Measurements from ENCODE around the gene LRRC43. TPM values are rescaled to one million over a fixed set of nuclear protein-coding genes. Genes with fewer than 3 reads are reported as not detected.

The LRRC43 gene
- total RNA-seq, 1 donor = 1.7 TPM

DNA sequence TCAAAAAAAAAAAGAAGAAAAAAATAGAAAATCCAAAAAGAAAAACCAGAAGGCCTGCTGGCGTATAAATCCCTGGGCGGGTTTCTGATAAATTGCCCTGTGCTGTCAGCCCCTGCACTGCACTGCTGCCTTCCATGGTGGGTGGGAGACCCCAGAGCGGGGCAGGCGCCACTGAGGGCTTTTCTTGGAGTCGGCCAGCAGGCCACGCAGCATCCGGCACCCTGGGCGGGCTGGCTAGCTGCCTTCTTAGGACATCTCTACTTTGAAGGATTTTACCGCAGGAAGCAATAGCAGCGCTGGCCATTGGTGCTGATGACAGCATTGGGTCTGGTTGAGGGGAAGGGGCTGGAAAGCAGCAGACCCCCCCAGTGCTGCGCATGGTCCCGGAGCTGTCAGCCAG is 38.0 kb upstream of the LRRC43 start:
- no peak for TF ChIP-seq CTCF (IDR thresholded peaks at IDR 0.05; ENCODE audit: insufficient read depth, low read depth, low read length)
- no peak for DNase-seq (ENCODE audit: low read depth)
- no peak overlapping the region for H3K4me3 ChIP-seq (ENCODE audit: low read depth, low read length)

- no peak for DNase-seq (ENCODE audit: low read depth)
These were observed 37.2 kb upstream of the LRRC43 start for GRCh38 chr12:122145505-122146330.

DNA sequence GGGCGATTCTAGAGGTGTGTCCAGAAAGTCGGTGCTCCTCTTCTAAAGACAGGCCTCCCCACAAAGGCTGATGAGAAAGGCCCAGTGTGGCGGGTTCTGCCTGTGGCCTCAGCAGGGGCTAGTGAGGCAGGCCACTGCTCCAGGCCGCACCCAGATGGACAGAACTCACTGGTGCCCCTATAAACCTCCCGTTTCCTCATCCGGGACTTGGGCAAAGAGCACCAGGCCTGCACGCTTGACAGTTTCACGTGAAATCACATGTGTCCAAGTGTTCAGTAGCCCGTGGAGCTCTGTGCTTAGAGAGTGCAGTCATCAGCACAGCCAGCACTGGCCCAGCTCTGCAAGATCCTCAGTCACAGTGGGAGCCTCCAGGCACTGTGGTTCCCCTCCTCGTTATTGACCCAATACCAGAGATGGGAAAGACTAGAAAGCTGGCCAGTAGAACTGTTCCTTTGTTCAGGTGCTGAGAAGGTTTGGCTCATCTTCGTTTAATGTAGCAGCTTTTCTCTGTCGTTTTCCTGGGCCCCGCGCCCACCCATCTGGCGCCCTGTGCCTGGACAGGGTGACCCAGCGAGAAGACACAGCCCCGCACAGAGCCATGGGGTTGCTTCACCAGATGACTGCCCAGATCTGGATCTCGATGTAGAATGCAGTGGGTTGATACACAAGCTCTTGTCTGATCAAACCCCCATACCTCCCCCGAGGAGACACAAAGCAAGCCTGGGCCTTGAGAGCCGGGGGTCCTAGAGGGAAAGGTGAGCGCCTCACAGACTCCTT is 35.2 kb upstream of the LRRC43 start:
- DNase-seq (ENCODE audit: low read depth) = no peak
- TF ChIP-seq CTCF (IDR thresholded peaks at IDR 0.05; ENCODE audit: insufficient read depth, low read depth, low read length) = no peak
- no peak overlapping the region for H3K4me3 ChIP-seq (ENCODE audit: low read depth, low read length)

More at GRCh38 chr12:122145505-122146330, 37.2 kb upstream of the LRRC43 start:
- no peak overlapping the region for H3K4me3 ChIP-seq (ENCODE audit: low read depth, low read length)
- TF ChIP-seq CTCF (IDR thresholded peaks at IDR 0.05; ENCODE audit: insufficient read depth, low read depth, low read length) = no peak

- H3K4me3 ChIP-seq (ENCODE audit: low read depth, low read length) = no peak overlapping the region
- no peak for TF ChIP-seq CTCF (IDR thresholded peaks at IDR 0.05; ENCODE audit: insufficient read depth, low read depth, low read length)
- no peak for DNase-seq (ENCODE audit: low read depth)
These were observed 34.3 kb upstream of the LRRC43 start for GRCh38 chr12:122148657-122149056.

DNA sequence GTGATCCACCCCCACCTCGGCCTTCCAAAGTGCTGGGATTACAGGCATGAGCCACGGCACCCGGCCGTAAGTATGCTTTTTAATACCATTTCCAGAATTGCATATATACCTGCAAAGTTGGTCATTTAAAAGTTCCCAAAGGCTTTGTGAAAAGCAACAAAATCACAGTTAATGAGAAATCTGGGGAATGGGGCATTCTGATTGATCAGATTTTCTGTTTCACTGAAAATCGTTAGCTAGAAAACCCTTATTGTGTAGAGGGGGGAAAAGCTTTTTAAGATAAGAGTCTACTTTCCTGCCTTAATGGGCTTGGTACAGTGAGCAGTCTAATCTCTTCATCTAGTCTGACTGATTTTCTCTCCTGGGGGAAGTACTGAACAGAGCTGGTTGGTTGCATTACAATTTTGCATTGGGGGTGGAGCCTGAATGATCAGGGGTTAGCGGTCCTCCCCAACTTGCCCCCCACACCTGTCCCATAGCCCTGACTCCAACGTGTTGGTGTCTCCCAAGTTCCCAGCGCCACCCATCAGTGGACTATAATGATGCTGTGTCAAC is 32.7 kb upstream of the LRRC43 start:
- no peak for DNase-seq (ENCODE audit: low read depth)
- TF ChIP-seq CTCF (IDR thresholded peaks at IDR 0.05; ENCODE audit: insufficient read depth, low read depth, low read length) = no peak
- H3K4me3 ChIP-seq (ENCODE audit: low read depth, low read length) = no peak overlapping the region

- no peak overlapping the region for H3K4me3 ChIP-seq (ENCODE audit: low read depth, low read length)
- no peak for TF ChIP-seq CTCF (IDR thresholded peaks at IDR 0.05; ENCODE audit: insufficient read depth, low read depth, low read length)
- DNase-seq (ENCODE audit: low read depth) = no peak
These were observed 30.2 kb upstream of the LRRC43 start for GRCh38 chr12:122152754-122153153.

All from fibroblast of villous mesenchyme (primary cell).